Ovary (tissue), 9 donors: ENCODE data around the gene EGR4. TPM values are rescaled to one million over a fixed set of nuclear protein-coding genes. Genes with fewer than 3 reads are reported as not detected.

ENCODE experiments used
- DNase-seq, 5 donors: peaks; one replicate each; pipeline ENCODE4 v3.0.0-alpha.2; 2019 to 2020
- H3K27ac ChIP-seq, 2 donors: fragments of 200-600 bp; one replicate each; pipeline versions ENCODE4 v1.5.1 to v1.8.0; 2019 to 2022
- H3K27me3 ChIP-seq: fragments of 200-600 bp; one replicate; pipeline ENCODE4 v1.8.0; 2022
- H3K36me3 ChIP-seq: fragments of 200-600 bp; sonication (generic); one replicate; pipeline ENCODE4 v1.5.1; 2019
- H3K4me1 ChIP-seq: one replicate; pipeline ENCODE4 v1.8.1; 2013; ENCODE audit warnings: mild to moderate bottlenecking, moderate library complexity; ENCODE audit not compliant: insufficient read depth
- H3K4me3 ChIP-seq: fragments of 200-600 bp; sonication (generic); one replicate; pipeline ENCODE4 v1.5.1; 2017
- H3K9me3 ChIP-seq, 2 donors: fragments of 200-600 bp in 1 of 2; sonication (generic) in 1 of 2; one replicate each; pipeline versions ENCODE4 v1.5.1 to v1.8.1; 2013 to 2019; ENCODE audit warnings: mild to moderate bottlenecking in 1 of 2, moderate library complexity in 1 of 2
- CTCF ChIP-seq, 3 donors: fragments of 450-650 bp in 2 of 3; fragments of 200-600 bp in 1 of 3; IDR thresholded peaks; one replicate each; pipeline versions ENCODE4 v1.5.1 to v1.8.0; 2016 to 2022; ENCODE audit warnings: antibody characterized with exemption in 3 of 3, mild to moderate bottlenecking in 1 of 3
- EP300 ChIP-seq: sonication (generic); formaldehyde crosslinking; IDR thresholded peaks from one replicate; pipeline ENCODE4 v1.6.1; 2017; ENCODE audit warnings: antibody characterized with exemption
- POLR2A ChIP-seq: fragments of 450-650 bp; IDR thresholded peaks from one replicate; pipeline ENCODE4 v1.6.1; 2017; ENCODE audit warnings: antibody characterized with exemption, mild to moderate bottlenecking, moderate library complexity
- WGBS, 3 donors: extraction: QIAGEN DNeasy Blood & Tissue Kit in 1 of 3; methylation state at CpG; one replicate each; pipeline versions ENCODE4 v1.1.5 to v1.1.7; 2013 to 2017; 5-methylcytosine and 5-hydroxymethylcytosine counted together
- intact Hi-C, 4 donors: fragments of 100-400 bp; cut with DNase I; formaldehyde crosslinking; loops; one replicate each; pipeline versions ENCODE4 v1.11.0 to v1.15.1; 2022 to 2023
- polyA plus RNA-seq, 2 donors: library from polyadenylated mRNA; stranded (reverse); fragments of 200-250 nt in 1 of 2; fragments of 350-450 nt in 1 of 2; fragmentation: Illumina TruSeq in 1 of 2; extraction: RNeasy Lipid Tissue Mini Kit (QIAGEN cat#74804) in 1 of 2; gene quantifications; one replicate each; pipeline ENCODE4 v1.2.3, GENCODE V29; 2013 to 2014
- total RNA-seq, 7 donors: library from RNA; depleted of rRNA in 2 of 7; stranded (reverse); fragments of >200 nt in 2 of 7; fragmentation: NEBNext Ultra II Directional in 3 of 7; extraction: Animal tissue kit (Norgen Biotek cat#: 25700) in 3 of 7; gene quantifications; one replicate each; pipeline versions ENCODE4 v1.1.0 to v1.2.4, GENCODE V29; 2016 to 2023
- donor health status: DM: no; HTN: no; CAD: no; lungs with moderate emphysema.
- donor health status: DM: no; HTN: no; CAD: no.
- donor health status: Bipolar disorder and iron deficiency.
- donor health status: DM: yes; HTN: yes; CAD: no.
- donor health status: DM: no; HTN: no; CAD: no.
- donor health status: DM: yes; HTN: yes; CAD: no.

Gene EGR4
- total and polyA plus RNA-seq, 9 donors, result 0.04 to 0.13 TPM; not detected in 7

GRCh38 chr2:73291461-73292315 lies 1.7 kb downstream of the EGR4 start:
- 1% methylated on average over 77 to 82 of the region's 82 CpGs for WGBS, 3 donors
- H3K36me3 ChIP-seq, result no peaks in the 10 kb centered on the region
- peaks cover 10% of the 10 kb centered on the region for H3K4me1 ChIP-seq
- intact Hi-C loops, result no loop called here
- H3K9me3 ChIP-seq, result no peaks in the 10 kb centered on the region
- DNase-seq, result peak in 1 of 5 donors; percentile 17
- no peak for TF ChIP-seq CTCF (IDR thresholded peaks at IDR 0.05)
- TF ChIP-seq EP300, result no peak
- no peak for TF ChIP-seq POLR2A
- no peak overlapping the region for H3K4me3 ChIP-seq
- no peak overlapping the region for H3K27ac ChIP-seq
- peaks cover 10% of the 10 kb centered on the region for H3K27me3 ChIP-seq

- H3K27me3 ChIP-seq, result peaks cover 10% of the 10 kb centered on the region
- H3K9me3 ChIP-seq, result no peaks in the 10 kb centered on the region
- H3K36me3 ChIP-seq, result no peaks in the 10 kb centered on the region
- no peak overlapping the region for H3K4me3 ChIP-seq
- H3K27ac ChIP-seq, result no peak overlapping the region
- WGBS, 3 donors, result 1 to 2% (median 2%) methylated on average over 34 of the region's 34 CpGs
- TF ChIP-seq CTCF (IDR thresholded peaks at IDR 0.05) (no peak), EP300 (no peak), POLR2A (no peak)
- peaks cover 10% of the 10 kb centered on the region for H3K4me1 ChIP-seq
- intact Hi-C loops, result no loop called here
- peak in 4 of 5 donors; percentile 22 to 75 (median 55) for DNase-seq
Observed at GRCh38 chr2:73291093-73291460, 2.3 kb downstream of the EGR4 start.

GRCh38 chr2:73290049-73290839 lies 3.1 kb downstream of the EGR4 start:
- Histone ChIP-seq H3K36me3 (no peaks in the 10 kb centered on the region), H3K27me3 (peaks cover 10% of the 10 kb centered on the region), H3K4me1 (peaks cover 10% of the 10 kb centered on the region), H3K4me3 (no peak overlapping the region), H3K27ac (no peak overlapping the region), H3K9me3 (no peaks in the 10 kb centered on the region)
- 49 to 56% (median 53%) methylated on average over 6 of the region's 6 CpGs for WGBS, 3 donors
- TF ChIP-seq CTCF (IDR thresholded peaks at IDR 0.05), result no peak
- TF ChIP-seq EP300, result no peak
- TF ChIP-seq POLR2A, result no peak
- DNase-seq, result no peak
- intact Hi-C loops, result no loop called here

GRCh38 chr2:73289304-73289703 lies 4.0 kb downstream of the EGR4 start:
- no peak overlapping the region for H3K4me3 ChIP-seq
- no peaks in the 10 kb centered on the region for H3K9me3 ChIP-seq
- peaks cover 10% of the 10 kb centered on the region for H3K27me3 ChIP-seq
- DNase-seq, result no peak
- H3K36me3 ChIP-seq, result no peaks in the 10 kb centered on the region
- intact Hi-C loops, result no loop called here
- no peak overlapping the region for H3K27ac ChIP-seq
- peaks cover 13% of the 10 kb centered on the region for H3K4me1 ChIP-seq
- TF ChIP-seq CTCF (IDR thresholded peaks at IDR 0.05), result no peak
- TF ChIP-seq POLR2A, result no peak
- TF ChIP-seq EP300, result no peak
